Activated CD8-positive, alpha-beta T cell treated with anti-CD3 and anti-CD28 coated beads for 36 hours (primary cell): ENCODE results near the gene CDKL2. TPM values are rescaled to one million over a fixed set of nuclear protein-coding genes. Genes with fewer than 3 reads are reported as not detected.
"Not testable (repeated sequence)": the region's sequence is repeated elsewhere in the genome, so short reads cannot be mapped to it uniquely, and the experiment has no call there.

ENCODE experiments used
- ATAC-seq: fragments of 200-7000 bp; cut with Tn5 transposase; one replicate; pipeline ENCODE4 v1.10.0; 2021; ENCODE audit warnings: mild to moderate bottlenecking, moderate library complexity
- CTCF ChIA-PET: fragments of 350-600 bp; sonication (Branson Sonifier 250); formaldehyde crosslinking; loops from one replicate; lab custom pipeline; 2021; ENCODE audit warnings: antibody characterized with exemption; lab: Charles Lee
- POLR2A ChIA-PET: fragments of 350-600 bp; sonication (Branson Sonifier 250); formaldehyde crosslinking; loops from one replicate; lab custom pipeline; 2021; ENCODE audit warnings: antibody characterized with exemption; lab: Charles Lee
- DNase-seq: peaks from one replicate; pipeline ENCODE4 v3.0.0-alpha.2; 2020
- H3K27ac Mint-ChIP-seq: one replicate; pipeline ENCODE4 v1.8.0; 2021; ENCODE audit warnings: mild to moderate bottlenecking, mixed read lengths
- H3K27me3 Mint-ChIP-seq: one replicate; pipeline ENCODE4 v1.8.0; 2021; ENCODE audit warnings: mixed read lengths
- H3K36me3 Mint-ChIP-seq: one replicate; pipeline ENCODE4 v1.8.0; 2021; ENCODE audit warnings: low read depth, mixed read lengths
- H3K4me1 Mint-ChIP-seq: one replicate; pipeline ENCODE4 v1.8.0; 2021; ENCODE audit warnings: low read depth, mixed read lengths
- H3K4me3 Mint-ChIP-seq: one replicate; pipeline ENCODE4 v1.8.0; 2021; ENCODE audit warnings: mild to moderate bottlenecking, moderate library complexity, mixed read lengths
- H3K9me3 Mint-ChIP-seq: one replicate; pipeline ENCODE4 v1.8.0; 2021; ENCODE audit warnings: mixed read lengths
- CTCF ChIP-seq: fragments of 200-600 bp; IDR thresholded peaks from one replicate; pipeline ENCODE4 v1.8.0; 2022; ENCODE audit warnings: antibody characterized with exemption, mild to moderate bottlenecking
- intact Hi-C: fragments of 100-400 bp; cut with micrococcal nuclease; formaldehyde crosslinking; loops from one replicate; pipeline ENCODE4 v1.10.0; 2022
- total RNA-seq, 2 experiments: library from RNA; stranded (reverse); gene quantifications; one replicate each; pipeline ENCODE4 v1.2.3, GENCODE V29; 2021

CDKL2 gene
- total RNA-seq, 2 experiments from 2014 or later = 0.83 to 1.0 TPM

GRCh38 chr4:75531536-75532143, 98.7 kb downstream of the CDKL2 start:
- H3K27me3 Mint-ChIP-seq, POLR2A ChIA-PET, H3K27ac Mint-ChIP-seq, H3K4me1 Mint-ChIP-seq, DNase-seq, ATAC-seq, H3K4me3 Mint-ChIP-seq, intact Hi-C loops: not testable (repeated sequence)
- Mint-ChIP-seq H3K36me3 (peaks cover 58% of the 10 kb centered on the region), H3K9me3 (peaks cover 17% of the 10 kb centered on the region)
- CTCF ChIA-PET = interaction anchor here (0.6 to 1.0 kb wide), 2 partner anchors 40 to 192 kb away, joined by 3 read pairs; no protein-coding TSS in a partner anchor

GRCh38 chr4:75530556-75531322, 99.6 kb downstream of the CDKL2 start:
- Mint-ChIP-seq H3K9me3 (peaks cover 17% of the 10 kb centered on the region), H3K36me3 (peaks cover 63% of the 10 kb centered on the region), H3K4me1 (peaks cover 2% of the 10 kb centered on the region), H3K27ac (no peak overlapping the region), H3K27me3 (no peaks in the 10 kb centered on the region), H3K4me3 (no peak overlapping the region)
- no peak for TF ChIP-seq CTCF
- ATAC-seq (no peak), DNase-seq (no peak)
- ChIA-PET POLR2A (no interaction called here), CTCF (interaction anchor here (0.6 to 1.0 kb wide), 2 partner anchors 41 to 193 kb away, joined by 3 read pairs; no protein-coding TSS in a partner anchor)
- intact Hi-C loops = no loop called here

Other genes starting within 250 kb of the CDKL2 start
- gene RCHY1, start 116.1 kb downstream of the CDKL2 start, total RNA-seq = 10 to 100 TPM; 33.1 to 33.3 TPM
- 10 to 100 TPM; 16.6 to 19.1 TPM for gene THAP6, start 116.1 kb downstream of the CDKL2 start, total RNA-seq
- gene ODAPH, start 74.5 kb downstream of the CDKL2 start, total RNA-seq = not detected
- 100 to 1,000 TPM; 185 to 197 TPM for gene G3BP2, start 42.9 kb upstream of the CDKL2 start, total RNA-seq
- gene USO1, start 94.0 kb upstream of the CDKL2 start, total RNA-seq = 10 to 100 TPM; 50.5 to 52.0 TPM